Smooth muscle cell of the brain vasculature (primary cell): ENCODE measurements around the gene OR4F6.

ENCODE experiments used
- DNase-seq: peaks from one replicate; pipeline ENCODE4 v3.0.0-alpha.2; 2012; ENCODE audit warnings: low read depth, low spot score

Gene OR4F6

DNA sequence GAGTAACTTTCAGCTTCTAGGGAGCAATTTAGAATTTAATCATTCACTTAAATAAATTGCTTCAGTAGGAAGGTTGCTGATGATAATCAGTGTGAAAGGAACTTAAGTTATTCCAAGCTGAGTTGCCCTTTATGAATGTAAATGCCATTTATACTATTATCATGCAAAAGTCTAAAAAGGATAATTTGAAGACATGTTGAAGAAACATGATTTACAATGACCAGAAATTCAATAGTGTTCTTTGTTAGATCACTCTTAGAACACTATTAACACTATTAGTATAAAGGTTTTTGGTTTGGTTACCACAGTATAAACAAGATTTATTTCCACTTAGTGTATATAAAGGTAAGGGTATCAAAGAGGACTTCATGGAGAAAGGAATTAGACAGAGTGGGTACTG, 1.6 kb downstream of the OR4F6 start:
- DNase-seq, result no peak

DNA sequence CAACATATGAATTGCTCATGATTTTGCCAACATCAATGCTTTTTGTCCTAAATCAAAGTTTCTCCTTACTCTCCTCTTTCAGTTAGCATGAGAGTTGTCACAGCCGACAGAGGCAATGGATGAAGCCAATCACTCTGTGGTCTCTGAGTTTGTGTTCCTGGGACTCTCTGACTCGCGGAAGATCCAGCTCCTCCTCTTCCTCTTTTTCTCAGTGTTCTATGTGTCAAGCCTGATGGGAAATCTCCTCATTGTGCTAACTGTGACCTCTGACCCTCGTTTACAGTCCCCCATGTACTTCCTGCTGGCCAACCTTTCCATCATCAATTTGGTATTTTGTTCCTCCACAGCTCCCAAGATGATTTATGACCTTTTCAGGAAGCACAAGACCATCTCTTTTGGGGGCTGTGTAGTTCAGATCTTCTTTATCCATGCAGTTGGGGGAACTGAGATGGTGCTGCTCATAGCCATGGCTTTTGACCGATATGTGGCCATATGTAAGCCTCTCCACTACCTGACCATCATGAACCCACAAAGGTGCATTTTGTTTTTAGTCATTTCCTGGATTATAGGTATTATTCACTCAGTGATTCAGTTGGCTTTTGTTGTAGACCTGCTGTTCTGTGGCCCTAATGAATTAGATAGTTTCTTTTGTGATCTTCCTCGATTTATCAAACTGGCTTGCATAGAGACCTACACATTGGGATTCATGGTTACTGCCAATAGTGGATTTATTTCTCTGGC, 2.5 kb downstream of the OR4F6 start:
- DNase-seq, result no peak

DNA sequence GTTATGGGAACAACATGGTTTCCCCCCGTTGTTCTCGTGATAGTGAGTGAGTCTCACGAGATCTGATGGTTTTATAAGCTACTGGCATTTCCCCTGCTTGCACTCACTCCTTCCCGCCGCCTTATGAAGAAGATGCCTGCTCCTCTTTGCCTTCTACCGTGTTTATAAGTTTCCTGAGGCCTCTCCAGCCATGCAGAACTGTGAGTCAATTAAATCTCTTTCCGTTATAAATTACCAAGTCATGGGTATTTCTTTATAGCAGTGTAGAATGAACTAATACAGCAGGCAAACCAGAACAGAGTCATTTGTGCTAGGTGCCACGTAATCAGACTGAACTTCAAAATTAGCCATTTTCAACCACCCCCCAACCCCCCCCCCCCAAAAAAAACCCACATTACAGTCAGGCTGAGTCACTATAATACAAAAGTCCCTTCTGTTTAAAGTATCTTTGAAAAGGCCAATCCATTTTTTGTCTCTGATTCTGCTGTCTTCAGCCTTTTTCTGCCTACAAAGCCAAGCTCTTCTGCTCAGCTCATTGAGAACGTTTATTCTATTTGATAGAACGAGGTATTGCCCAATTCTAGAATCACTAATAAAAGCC, 4.1 kb downstream of the OR4F6 start:
- DNase-seq, result no peak

DNA sequence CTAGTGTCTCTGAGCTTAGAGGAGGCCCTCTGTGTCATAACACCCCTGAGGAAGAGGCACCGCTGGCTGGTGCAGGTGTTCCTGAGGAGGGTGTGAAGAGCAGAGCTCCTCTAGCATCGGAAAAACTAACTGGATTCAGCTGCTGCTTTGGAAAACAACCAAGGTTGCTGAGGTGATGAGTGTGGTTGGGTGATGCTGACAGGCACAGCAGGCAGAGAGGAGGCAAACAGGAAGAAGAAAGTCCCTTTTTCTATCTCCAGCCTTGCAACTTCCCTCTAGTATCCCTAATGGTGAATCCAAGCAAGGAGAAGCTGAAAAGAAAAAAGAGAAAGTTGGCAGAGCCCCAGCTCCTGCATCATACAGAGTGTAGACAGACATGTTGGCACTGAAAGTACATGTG, 4.9 kb downstream of the OR4F6 start:
- DNase-seq, result no peak

DNA sequence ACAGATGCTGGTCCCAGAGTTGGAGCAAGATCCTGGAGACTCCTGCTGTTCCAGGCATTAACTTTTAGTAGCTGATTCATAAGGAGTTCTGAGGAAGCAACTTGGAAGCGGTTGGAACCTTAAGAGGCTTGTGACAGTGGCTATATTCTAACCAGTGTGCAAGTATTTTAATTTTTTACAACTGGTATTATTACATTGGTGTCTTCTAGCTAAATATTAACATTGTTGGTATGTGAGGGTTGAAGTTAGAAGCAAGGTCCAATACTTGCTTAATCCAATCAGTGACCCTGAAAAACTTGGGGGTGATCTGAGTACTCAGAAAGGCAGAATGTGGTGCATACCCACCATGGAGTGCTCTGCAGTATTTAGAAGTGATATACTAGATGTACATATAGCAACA, 7.1 kb downstream of the OR4F6 start:
- no peak for DNase-seq

DNA sequence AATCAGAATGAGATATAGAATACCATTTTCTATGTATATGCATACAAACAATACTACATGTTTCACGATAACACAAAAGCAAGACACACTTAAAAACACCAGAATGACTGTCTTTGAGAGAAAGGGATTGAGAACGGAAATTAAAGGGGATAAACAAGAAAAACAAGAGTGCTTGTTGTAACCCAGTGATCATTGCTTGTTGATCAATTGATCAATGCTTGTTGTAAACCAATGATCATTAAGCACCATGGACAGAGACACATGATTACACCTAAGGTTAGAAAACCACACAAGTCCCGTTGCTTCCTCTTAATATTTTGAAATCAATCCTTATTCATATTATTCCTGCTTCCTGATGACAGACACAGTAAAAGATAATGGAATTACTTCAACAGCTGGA, 7.6 kb downstream of the OR4F6 start:
- DNase-seq, result no peak

GRCh38 chr15:101811902-101812301, 8.6 kb downstream of the OR4F6 start, which contains the start of gene OR4F15:
Gene OR4F15 (plus strand): TSS chr15:101812202. CDS start chr15:101818187, 5,985 bp downstream.
- no peak for DNase-seq

DNA sequence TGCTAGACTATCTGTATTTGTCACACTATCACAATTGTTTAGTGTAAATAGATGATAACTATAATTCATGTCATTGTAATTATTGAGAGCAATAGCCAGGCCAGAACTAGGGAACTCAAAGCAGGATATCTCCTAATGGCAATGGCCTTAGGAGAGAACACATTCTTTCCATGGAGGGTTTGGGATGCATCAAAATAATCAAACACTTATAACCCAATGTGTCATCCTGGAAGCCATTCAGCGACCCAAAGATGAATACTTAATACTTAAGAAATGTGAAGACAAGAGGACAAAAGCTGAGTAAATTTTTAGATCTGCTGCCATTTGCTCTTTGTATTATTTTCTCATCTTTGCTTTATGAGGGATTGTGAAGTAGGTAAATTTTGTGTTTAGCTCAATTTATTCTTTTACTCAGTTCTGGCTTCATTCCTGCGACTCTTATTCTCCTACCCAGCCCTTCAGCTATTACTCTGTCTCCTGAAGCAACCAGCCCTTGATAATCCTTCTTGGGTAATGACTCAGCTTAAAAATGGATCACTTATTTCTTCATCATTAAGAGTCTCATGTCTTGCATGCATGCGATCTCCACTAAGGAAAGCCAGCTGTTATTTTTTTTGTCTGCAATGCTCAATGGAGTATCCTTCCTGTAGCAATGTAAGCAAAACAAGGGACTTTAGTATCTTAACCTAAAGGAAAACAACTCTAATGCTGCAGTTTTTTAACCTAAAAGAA, 10.7 kb downstream of the OR4F6 start:
- no peak for DNase-seq

DNA sequence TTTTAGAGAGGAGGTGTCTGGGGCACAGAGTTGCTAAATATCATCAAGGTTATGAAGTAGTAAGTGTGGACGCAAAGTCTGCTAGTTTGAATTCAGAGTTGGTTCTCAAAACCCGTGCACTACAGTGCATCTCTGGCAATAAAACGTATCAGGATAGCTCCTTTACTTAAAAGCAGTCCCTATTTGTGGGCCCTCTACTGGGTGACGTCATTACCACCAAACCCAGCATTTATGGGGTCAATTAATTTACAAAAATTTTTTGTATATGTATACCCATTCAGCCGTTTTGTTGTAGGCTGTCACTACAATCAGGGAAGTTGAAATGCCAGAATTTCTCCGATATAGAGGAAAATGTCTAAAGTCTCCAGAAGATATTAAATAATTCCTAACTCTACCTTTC, 17.5 kb downstream of the OR4F6 start:
- DNase-seq, result no peak

DNA sequence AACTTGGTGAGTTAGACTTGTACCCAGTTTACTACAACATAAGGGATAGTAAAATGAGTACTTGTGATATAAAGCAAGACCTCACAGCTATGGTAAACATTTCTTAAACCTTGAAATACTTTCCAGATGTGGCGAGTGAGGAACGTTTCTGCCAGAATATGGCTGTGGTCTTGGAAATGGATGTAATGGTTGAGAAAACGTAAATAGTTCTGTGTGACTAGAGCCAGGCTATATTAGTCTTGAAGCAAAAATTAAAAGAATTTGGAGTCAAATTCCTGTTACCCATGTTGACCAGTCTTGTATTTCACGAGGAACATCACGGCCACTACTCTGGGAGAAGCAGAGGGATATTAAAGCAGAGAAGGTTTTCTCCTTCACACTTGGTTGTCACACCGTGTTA, 23.9 kb downstream of the OR4F6 start:
- no peak for DNase-seq

DNA sequence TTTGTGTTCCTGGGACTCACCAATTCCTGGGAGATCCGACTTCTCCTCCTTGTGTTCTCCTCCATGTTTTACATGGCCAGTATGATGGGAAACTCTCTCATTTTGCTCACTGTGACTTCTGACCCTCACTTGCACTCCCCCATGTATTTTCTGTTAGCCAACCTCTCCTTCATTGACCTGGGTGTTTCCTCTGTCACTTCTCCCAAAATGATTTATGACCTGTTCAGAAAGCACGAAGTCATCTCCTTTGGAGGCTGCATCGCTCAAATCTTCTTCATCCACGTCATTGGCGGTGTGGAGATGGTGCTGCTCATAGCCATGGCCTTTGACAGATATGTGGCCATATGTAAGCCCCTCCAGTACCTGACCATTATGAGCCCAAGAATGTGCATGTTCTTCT, 25.5 kb downstream of the OR4F6 start:
- no peak for DNase-seq

DNA sequence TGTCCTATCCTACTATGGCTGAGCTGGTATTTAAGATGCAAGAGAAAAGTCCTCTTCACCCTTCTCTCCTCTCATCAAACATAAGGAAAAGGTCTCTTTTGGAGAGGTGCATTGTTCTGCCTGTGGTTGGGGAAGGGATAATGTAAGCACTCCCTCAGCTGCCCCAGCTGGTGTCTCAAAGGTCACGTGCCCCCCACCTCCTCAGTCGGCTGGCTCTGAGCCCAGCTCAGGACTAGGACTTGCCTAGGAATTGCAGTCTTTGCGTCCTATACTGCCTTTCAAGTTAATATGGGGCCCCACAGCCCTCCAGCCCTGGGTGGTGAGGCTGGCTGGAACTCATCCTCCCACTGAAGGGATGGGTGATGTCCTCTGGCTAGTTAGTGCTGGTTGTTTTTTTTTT, 38.3 kb downstream of the OR4F6 start:
- no peak for DNase-seq

DNA sequence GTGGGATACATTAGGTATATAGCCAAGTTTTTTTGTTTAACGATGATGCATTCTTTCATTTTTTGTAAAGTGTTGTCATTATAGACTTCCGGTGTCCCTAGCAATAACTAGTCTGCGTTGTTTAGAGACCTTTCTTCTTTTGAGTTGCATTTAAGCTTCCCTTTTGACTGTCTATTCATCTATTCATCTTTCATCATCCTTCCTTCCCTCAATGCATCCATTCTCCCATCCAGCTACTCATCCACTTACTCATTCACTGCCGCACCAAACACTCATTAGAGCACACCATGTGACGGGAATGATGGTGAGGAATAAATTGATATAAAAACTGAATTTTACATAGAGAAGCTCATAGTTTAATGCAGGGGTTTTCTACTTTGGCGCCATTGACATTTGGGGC, 41.6 kb downstream of the OR4F6 start:
- DNase-seq, result no peak

DNA sequence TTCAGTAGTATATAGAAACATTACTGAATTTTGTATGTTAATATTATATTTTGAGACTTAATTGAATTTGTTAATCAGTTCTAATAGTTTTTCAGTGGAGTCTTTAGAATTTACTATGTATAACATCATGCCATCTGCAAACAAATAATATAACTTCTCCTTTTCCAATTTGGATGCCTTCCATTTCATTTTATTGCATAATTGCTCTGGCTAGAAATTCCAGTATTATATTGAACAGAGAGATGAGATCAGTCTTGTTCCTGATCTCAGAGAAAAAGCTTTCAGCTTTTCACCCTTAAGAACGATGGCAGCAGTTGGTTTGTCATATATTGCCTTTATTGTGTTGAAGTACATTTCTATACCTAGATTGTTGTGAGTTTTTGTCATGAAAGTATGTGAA, 49.0 kb downstream of the OR4F6 start:
- DNase-seq, result no peak
